HepG2 (cell line): ENCODE data around the gene KCNJ4. TPM values are rescaled to one million over a fixed set of nuclear protein-coding genes. Genes with fewer than 3 reads are reported as not detected.

Experiments
- AKNA ChIP-seq: sonication (generic); formaldehyde crosslinking; IDR thresholded peaks from 2 replicates; pipeline ENCODE4 v1.4.0; 2020; ENCODE audit warnings: missing genetic modification reagents, borderline replicate concordance
- ATM ChIP-seq: fragments of 450-650 bp; IDR thresholded peaks from 2 replicates; pipeline ENCODE4 v1.7.1; 2017; ENCODE audit warnings: mild to moderate bottlenecking, borderline replicate concordance
- BATF2 ChIP-seq: sonication (generic); formaldehyde crosslinking; IDR thresholded peaks from 2 replicates; pipeline ENCODE4 v1.8.0; 2022; ENCODE audit warnings: mild to moderate bottlenecking, missing genetic modification reagents, moderate library complexity
- FLYWCH1 ChIP-seq: sonication (generic); formaldehyde crosslinking; IDR thresholded peaks from 2 replicates; pipeline ENCODE4 v1.8.1; 2023; ENCODE audit warnings: mild to moderate bottlenecking, missing genetic modification reagents
- FOXA1 ChIP-seq, 2 experiments: fragments of 450-650 bp in 1 of 2; sonication (generic) in 1 of 2; formaldehyde crosslinking in 1 of 2; IDR thresholded peaks; 2 replicates each; pipeline versions ENCODE4 v1.4.0 to v1.6.1; 2016 to 2020; ENCODE audit warnings: missing genetic modification reagents in 1 of 2
- FOXM1 ChIP-seq: sonication (generic); formaldehyde crosslinking; IDR thresholded peaks from 2 replicates; pipeline ENCODE4 v1.5.0; 2020; ENCODE audit warnings: missing genetic modification reagents
- JARID2 ChIP-seq: sonication (generic); formaldehyde crosslinking; IDR thresholded peaks from 2 replicates; pipeline ENCODE4 v1.8.1; 2023; ENCODE audit warnings: missing genetic modification reagents, inconsistent platforms; ENCODE audit not compliant: insufficient replicate concordance
- TRIM22 ChIP-seq: fragments of 450-650 bp; IDR thresholded peaks from 2 replicates; pipeline ENCODE4 v1.6.1; 2017
- ZFP36 ChIP-seq: fragments of 150-350 bp; IDR thresholded peaks from 2 replicates; pipeline ENCODE4 v1.6.1; 2018; ENCODE audit warnings: borderline replicate concordance, low read length, low read depth; ENCODE audit not compliant: partially characterized antibody
- ZNF180 ChIP-seq: sonication (generic); formaldehyde crosslinking; IDR thresholded peaks from 2 replicates; pipeline ENCODE4 v1.4.0; 2020; ENCODE audit warnings: low read depth, missing genetic modification reagents, borderline replicate concordance
- ZNF207 ChIP-seq: fragments of 450-650 bp; IDR thresholded peaks from 2 replicates; pipeline ENCODE4 v1.6.1; 2016; ENCODE audit warnings: antibody characterized with exemption, borderline replicate concordance
- ZNF24 ChIP-seq: fragments of 450-650 bp; IDR thresholded peaks from 2 replicates; pipeline ENCODE4 v1.6.1; 2017; ENCODE audit warnings: antibody characterized with exemption, mild to moderate bottlenecking
- ZNF333 ChIP-seq: sonication (generic); formaldehyde crosslinking; IDR thresholded peaks from 2 replicates; pipeline ENCODE4 v1.4.0; 2020; ENCODE audit warnings: mild to moderate bottlenecking, missing genetic modification reagents, borderline replicate concordance
- ZNF547 ChIP-seq: sonication (generic); formaldehyde crosslinking; IDR thresholded peaks from 2 replicates; pipeline ENCODE4 v1.5.1; 2020; ENCODE audit warnings: mild to moderate bottlenecking, missing genetic modification reagents
- ZNF564 ChIP-seq: sonication (generic); formaldehyde crosslinking; IDR thresholded peaks from 2 replicates; pipeline ENCODE4 v1.8.1; 2023; ENCODE audit warnings: mild to moderate bottlenecking, missing genetic modification reagents
- ZNF770 ChIP-seq: sonication (generic); formaldehyde crosslinking; IDR thresholded peaks from 2 replicates; pipeline ENCODE4 v1.5.0; 2020; ENCODE audit warnings: mild to moderate bottlenecking, missing genetic modification reagents
- ZSCAN25 ChIP-seq: sonication (generic); formaldehyde crosslinking; IDR thresholded peaks from 2 replicates; pipeline ENCODE4 v1.8.0; 2022; ENCODE audit warnings: mild to moderate bottlenecking, missing genetic modification reagents
- ZXDC ChIP-seq: sonication (generic); formaldehyde crosslinking; IDR thresholded peaks from 2 replicates; pipeline ENCODE4 v1.5.0; 2020; ENCODE audit warnings: mild to moderate bottlenecking, missing genetic modification reagents
- polyA plus RNA-seq, 8 experiments: library from polyadenylated mRNA; depleted of rRNA in 3 of 8; stranded (reverse) in 7 of 8; unstranded in 1 of 8; fragments of >200 nt; fragmentation: Illumina TruSeq in 4 of 8; extraction: Trizol in 4 of 8; gene quantifications; 2 replicates each; pipeline versions ENCODE4 v1.2.1 to v1.2.3, GENCODE V29; 2011 to 2016; ENCODE audit warnings: low read depth in 4 of 8, missing spikeins in 1 of 8, mixed read lengths in 1 of 8; ENCODE audit not compliant: insufficient read depth in 1 of 8
- total RNA-seq, 5 experiments: library from RNA; depleted of rRNA; stranded (reverse); fragments of >200 nt; fragmentation: Illumina TruSeq; extraction: Trizol; gene quantifications; 2 replicates each; pipeline ENCODE4 v1.2.3, GENCODE V29; 2016; ENCODE audit warnings: low read depth in 1 of 5

Gene KCNJ4
- total and polyA plus RNA-seq, 2 of the 13 experiments (the other 11 are each of a cell fraction or from before 2014, with no cell fraction given) = not detected

- no peak for TF ChIP-seq TRIM22
- no peak for TF ChIP-seq ZNF24
- TF ChIP-seq ZNF770 (CRISPR knock-in tag) = peak; percentile 94
- no peak for TF ChIP-seq FLYWCH1 (CRISPR knock-in tag)
- no peak for TF ChIP-seq ZFP36
- TF ChIP-seq FOXM1 (CRISPR knock-in tag) = no peak
- peak; percentile 45; the same call in 1 of the 2 replicates for TF ChIP-seq ZSCAN25 (CRISPR knock-in tag)
- TF ChIP-seq JARID2 (CRISPR knock-in tag) = no peak
- TF ChIP-seq BATF2 (CRISPR knock-in tag) = no peak
- TF ChIP-seq FOXA1 (IDR thresholded peaks at IDR 0.05) = no peak
- no peak for TF ChIP-seq FOXA1 (CRISPR knock-in tag; IDR thresholded peaks at IDR 0.05)
- no peak for TF ChIP-seq ZNF333 (CRISPR knock-in tag)
- TF ChIP-seq ZXDC (CRISPR knock-in tag) = no peak
- TF ChIP-seq AKNA (CRISPR knock-in tag) = no peak
- no peak for TF ChIP-seq ATM
- TF ChIP-seq ZNF207 = no peak
- TF ChIP-seq ZNF564 (CRISPR knock-in tag) = no peak; the same call in 1 of the 2 replicates
- TF ChIP-seq ZNF180 (CRISPR knock-in tag) = no peak
- TF ChIP-seq ZNF547 = peak; percentile 25; the same call in 1 of the 2 replicates
Observed at GRCh38 chr22:38461414-38462081, 6.5 kb upstream of the KCNJ4 start (continued).
